ENCODE data around the gene PTPRF.
"Not testable (repeated sequence)": the region's sequence is repeated elsewhere in the genome, so short reads cannot be mapped to it uniquely, and the experiment has no call there.

PTPRF gene

GRCh38 chr1:43625063-43625780, 94.5 kb downstream of the PTPRF start:
- DNase-seq (ENCODE audit: low read depth in 2 of 2), result no peak

DNA sequence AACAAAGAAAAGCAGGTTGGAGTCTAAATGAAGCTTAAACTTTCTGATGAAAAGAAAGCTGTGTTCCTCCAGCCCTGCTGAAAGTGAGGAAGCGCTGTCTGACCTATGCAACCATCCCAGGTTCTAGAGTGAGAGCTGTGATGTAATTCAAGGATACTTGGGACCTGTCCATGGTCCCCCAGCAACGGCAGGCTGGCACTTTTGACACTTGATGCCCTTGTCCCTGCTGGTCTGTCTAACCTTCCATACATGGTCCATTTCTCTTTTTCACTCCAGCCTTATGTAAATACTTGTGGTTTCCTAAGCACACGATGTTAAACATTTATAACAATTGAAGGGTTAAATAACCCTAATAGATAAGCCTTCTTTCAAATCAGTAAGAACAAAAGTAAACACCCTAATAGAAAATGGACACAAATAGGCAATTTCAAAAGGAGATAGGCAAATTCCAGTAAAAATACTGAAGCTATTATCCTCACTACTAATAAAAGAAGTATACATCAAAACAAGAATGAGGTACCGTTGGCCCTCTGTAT, 101.5 kb downstream of the PTPRF start:
- no peak for DNase-seq (ENCODE audit: low read depth in 2 of 2)

- no peak for DNase-seq (ENCODE audit: low read depth in 2 of 2)
Observed at GRCh38 chr1:43634721-43635120, 104.0 kb downstream of the PTPRF start.

DNA sequence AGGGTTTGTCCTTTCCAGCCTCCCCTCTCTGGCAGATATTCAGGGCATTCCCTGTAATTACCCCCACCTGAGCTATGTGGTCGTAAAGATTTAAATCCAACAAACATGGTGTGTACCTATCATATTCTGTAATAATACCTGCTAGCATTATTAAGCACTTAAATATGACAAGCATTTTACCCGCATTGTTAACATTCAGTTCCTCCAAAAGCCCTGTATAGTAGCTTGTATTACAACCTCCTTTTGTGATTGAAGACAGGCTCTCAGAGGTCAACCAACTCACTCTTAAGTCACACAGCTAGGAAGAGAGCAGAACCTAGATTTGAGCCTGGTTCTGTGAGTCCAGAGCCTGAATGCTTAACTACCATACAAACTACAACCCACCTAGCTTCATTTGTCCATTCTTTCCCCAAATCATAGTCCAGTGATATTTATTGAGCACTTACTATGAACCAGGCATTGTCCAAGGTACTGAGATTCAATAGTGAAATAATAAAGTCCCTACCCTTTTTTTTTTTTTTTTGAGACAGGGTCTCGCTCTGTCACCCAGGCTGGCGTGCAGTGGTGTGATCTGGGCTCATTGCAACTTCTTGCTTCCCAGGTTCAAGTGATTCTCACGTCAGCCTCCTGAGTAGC, 105.4 kb downstream of the PTPRF start:
- no peak for DNase-seq (ENCODE audit: low read depth in 2 of 2)

GRCh38 chr1:43637267-43637666, 106.6 kb downstream of the PTPRF start:
- DNase-seq (ENCODE audit: low read depth in 2 of 2), result no peak

DNA sequence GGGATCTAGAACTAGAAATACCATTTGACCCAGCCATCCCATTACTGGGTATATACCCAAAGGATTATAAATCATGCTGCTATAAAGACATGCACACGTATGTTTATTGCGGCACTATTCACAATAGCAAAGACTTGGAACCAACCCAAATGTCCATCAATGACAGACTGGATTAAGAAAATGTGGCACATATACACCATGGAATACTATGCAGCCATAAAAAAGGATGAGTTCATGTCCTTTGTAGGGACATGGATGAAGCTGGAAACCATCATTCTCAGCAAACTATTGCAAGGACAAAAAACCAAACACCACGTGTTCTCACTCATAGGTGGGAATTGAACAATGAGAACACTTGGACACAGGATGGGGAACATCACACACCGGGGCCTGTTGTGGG, 107.7 kb downstream of the PTPRF start:
- DNase-seq (ENCODE audit: low read depth in 2 of 2), result not testable (repeated sequence)

DNA sequence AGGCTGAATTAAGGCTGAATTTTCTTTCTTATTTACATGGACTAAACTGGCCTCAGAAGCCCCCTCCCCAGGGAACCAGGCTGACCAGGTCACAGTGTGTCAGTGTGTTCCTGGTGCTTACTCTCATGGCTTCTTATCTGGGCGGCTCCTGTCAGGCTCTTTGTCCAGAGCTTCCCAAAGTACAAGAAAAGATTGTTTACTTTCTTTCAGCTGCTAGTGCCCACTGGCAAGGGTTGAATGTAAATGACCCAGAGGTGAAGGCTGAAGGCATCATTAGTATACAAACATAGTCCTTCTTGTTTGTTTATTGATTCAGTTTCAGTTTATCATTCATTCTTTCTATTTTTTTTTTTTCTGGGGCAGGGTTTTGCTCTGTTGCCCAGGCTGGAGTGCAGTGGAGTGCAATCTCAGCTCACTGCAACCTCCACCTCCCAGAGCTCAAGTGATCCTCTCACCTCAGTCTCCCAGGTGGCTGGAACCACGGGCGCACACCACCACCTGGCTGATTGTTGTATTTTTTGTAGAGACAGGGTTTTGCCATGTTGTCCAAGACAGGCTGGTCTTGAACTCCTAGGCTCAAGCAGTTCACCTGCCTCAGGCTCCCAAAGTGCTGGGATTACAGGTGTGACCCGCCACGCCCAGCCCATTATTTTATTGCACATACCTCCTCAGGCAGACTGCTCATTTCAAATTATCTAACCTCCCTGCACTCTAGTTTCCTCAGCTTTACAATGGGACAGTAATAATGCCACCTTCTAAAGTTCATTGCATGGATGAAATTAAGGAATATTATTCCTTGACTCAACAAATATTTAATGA, 109.5 kb downstream of the PTPRF start:
- no peak for DNase-seq (ENCODE audit: low read depth in 2 of 2)

- no peak for DNase-seq (ENCODE audit: low read depth in 2 of 2)
Observed at GRCh38 chr1:43644558-43644957, 113.9 kb downstream of the PTPRF start.

GRCh38 chr1:43645461-43645860, 114.8 kb downstream of the PTPRF start:
- no peak for DNase-seq (ENCODE audit: low read depth in 2 of 2)

- not testable (repeated sequence) for DNase-seq (ENCODE audit: low read depth in 2 of 2)
Observed at GRCh38 chr1:43647331-43647730, 116.6 kb downstream of the PTPRF start.

GRCh38 chr1:43648221-43648847, 117.7 kb downstream of the PTPRF start:
- no peak for DNase-seq (ENCODE audit: low read depth in 2 of 2)

- no peak for DNase-seq (ENCODE audit: low read depth in 2 of 2)
Observed at GRCh38 chr1:43648876-43649477, 118.3 kb downstream of the PTPRF start.

DNA sequence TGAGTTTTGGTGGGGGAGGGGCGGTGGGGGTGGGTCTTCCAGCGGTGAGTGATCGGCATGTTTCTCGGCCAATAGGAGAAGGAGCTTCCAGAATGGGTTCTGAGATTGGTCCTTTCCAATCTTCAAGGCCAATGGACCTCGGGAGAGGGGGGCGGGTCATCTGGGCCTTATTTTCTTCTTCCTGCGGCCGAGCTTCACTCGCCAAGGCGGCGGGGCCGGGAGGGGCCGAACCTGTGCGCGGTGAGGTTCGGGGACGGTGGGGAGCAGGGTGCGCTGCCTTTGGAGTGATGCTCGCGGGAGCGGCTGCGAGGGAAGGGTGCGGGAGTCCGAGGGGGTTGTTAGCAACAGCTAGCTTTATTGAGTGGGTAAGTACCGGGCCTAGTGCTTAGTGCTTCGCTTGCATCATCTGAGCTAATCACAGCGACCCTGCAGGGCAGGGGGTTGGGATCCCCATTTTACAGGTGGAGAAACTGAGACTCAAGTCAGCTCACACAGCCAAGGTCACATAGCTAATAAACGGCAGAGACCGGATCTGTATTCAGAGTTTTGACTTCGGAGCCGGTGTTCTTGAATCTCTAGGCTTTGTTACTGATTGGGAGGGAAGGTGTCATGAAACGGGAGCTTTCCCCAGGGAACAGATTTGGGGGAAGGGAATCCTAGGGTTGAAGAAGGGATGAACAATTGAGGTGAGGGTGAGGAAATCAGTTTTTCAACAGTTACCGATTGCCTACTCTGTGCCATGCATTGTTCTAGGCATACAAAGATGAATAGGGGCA, 119.8 kb downstream of the PTPRF start:
- DNase-seq (ENCODE audit: low read depth in 2 of 2), result peak; percentile 65 to 69

DNA sequence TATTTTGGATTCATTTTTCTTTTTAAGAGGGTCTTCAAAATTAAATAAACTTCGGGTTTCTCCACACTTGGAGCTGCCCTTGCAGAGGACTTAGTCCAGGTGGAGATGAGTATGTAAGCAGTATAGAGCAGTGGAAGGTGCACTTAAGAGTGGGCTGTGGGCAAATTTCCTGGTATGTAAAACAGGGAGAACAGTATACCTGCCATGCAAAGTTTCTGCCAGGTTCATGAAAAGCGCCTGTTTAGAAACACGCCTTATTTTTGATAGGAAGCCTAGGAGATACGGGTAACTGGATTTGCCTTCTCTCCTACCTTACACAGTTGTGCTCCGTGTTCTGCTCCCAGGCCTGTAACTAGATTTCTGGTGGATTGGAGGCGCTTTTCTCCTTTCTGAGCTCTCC, 120.5 kb downstream of the PTPRF start:
- DNase-seq (ENCODE audit: low read depth in 2 of 2), result no peak

- DNase-seq (ENCODE audit: low read depth in 2 of 2), result no peak
Observed at GRCh38 chr1:43651902-43652301, 121.2 kb downstream of the PTPRF start.

GRCh38 chr1:43653339-43653738, 122.7 kb downstream of the PTPRF start:
- DNase-seq (ENCODE audit: low read depth in 2 of 2), result no peak

GRCh38 chr1:43653893-43654292, 123.2 kb downstream of the PTPRF start:
- no peak for DNase-seq (ENCODE audit: low read depth in 2 of 2)

DNA sequence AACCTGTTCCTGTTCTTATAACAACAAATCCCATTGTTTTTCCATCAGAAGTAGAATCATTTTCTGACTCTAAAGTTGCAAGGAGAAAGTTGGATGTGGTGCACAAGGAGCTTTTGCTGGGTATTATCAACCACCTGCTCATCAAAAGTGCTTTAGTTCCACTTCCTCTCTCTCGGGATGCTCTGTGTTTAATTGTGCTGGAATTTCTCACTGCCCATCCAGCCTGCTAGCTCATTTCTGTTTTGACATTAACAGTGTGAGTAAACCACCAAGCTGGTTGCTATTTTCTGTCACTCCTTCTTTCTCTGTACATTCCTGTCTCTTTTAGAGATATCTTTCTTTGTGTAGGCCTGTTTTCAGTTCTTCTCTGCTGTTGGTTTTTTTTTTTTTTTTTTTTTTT, 125.3 kb downstream of the PTPRF start:
- DNase-seq (ENCODE audit: low read depth in 2 of 2), result no peak

DNA sequence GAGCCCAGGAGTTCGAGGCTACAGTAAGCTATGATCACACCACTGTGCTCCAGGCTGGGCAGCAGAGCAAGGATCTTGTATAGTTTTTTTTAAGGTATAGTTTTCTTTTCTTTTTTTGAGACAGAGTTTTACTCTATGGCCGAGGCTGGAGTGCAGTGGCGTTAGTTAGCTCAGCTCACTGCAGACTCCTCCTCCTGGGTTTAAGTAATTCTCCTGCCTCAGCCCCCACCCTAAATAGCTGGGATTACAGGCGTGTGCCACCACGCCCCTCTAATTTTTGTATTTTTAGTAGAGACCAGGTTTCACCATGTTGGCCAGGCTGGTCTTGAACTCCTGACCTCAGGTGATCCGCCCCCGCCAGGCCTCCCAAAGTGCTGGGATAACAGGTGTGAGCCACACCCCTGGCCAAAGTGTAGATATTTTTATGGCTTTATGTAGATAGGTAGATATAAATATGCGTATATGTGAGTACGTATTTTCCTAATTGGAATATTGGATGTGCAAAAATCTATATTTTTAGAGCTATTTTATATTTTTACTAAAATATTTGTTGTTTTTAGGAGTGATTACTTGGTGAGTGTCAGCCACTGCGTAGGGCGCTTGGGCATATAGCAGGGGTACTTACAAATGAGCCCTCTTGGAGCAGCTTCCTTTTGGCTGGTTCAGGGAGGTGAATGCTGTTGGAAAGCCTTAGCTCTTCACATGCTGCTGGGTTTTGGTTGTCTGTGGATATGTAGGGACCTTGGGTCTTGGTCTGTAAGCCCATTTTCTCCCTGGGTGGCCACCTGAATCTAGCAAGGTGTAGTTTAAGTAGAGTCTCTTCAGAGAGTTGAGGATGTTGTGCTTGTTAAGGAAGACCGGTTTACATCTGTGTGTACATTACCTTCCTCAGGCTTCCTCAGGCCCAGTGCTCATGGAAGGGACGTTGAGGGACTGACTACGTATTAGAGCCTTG, 128.8 kb downstream of the PTPRF start:
- DNase-seq (ENCODE audit: low read depth in 2 of 2), result no peak

GRCh38 chr1:43660355-43660754, 129.7 kb downstream of the PTPRF start:
- no peak for DNase-seq (ENCODE audit: low read depth in 2 of 2)

All from stimulated activated CD8-positive, alpha-beta memory T cell treated with anti-CD3 and anti-CD28 coated beads, Interleukin-7, amount 100 ng/mL, for 1 hour (primary cell).